Ramos (cell line): Measurements from ENCODE around the gene A3GALT2.

ENCODE experiments used
- in situ Hi-C: fragments of 300-500 bp; cut with MboI; formaldehyde crosslinking; loops from one replicate; pipeline ENCODE4 v1.14.3; 2022; ENCODE audit warnings: low sequenced_read_pairs; ENCODE audit not compliant: unreplicated experiment

Gene A3GALT2

GRCh38 chr1:33276573-33277298 is 44.2 kb downstream of the A3GALT2 start:
- in situ Hi-C loops = no loop called here

GRCh38 chr1:33275706-33276572 is 45.0 kb downstream of the A3GALT2 start:
- in situ Hi-C loops = no loop called here

GRCh38 chr1:33275195-33275594 is 45.7 kb downstream of the A3GALT2 start:
- in situ Hi-C loops = no loop called here

GRCh38 chr1:33274446-33274845 is 46.5 kb downstream of the A3GALT2 start:
- in situ Hi-C loops = no loop called here

GRCh38 chr1:33273961-33274371 is 46.9 kb downstream of the A3GALT2 start:
- in situ Hi-C loops = no loop called here

- in situ Hi-C loops = no loop called here
Measured at GRCh38 chr1:33273406-33273805, 47.5 kb downstream of the A3GALT2 start.

- in situ Hi-C loops = no loop called here
Measured at GRCh38 chr1:33272930-33273329, 48.0 kb downstream of the A3GALT2 start.

- in situ Hi-C loops = no loop called here
Measured at GRCh38 chr1:33272509-33272908, 48.4 kb downstream of the A3GALT2 start.

- in situ Hi-C loops = no loop called here
Measured at GRCh38 chr1:33271666-33272505, 49.0 kb downstream of the A3GALT2 start.

GRCh38 chr1:33270808-33271465 is 50.0 kb downstream of the A3GALT2 start:
- in situ Hi-C loops = no loop called here

- in situ Hi-C loops = no loop called here
Measured at GRCh38 chr1:33270379-33270778, 50.5 kb downstream of the A3GALT2 start.

GRCh38 chr1:33269621-33270020 is 51.3 kb downstream of the A3GALT2 start:
- in situ Hi-C loops = no loop called here

GRCh38 chr1:33268927-33269610 is 51.8 kb downstream of the A3GALT2 start:
- in situ Hi-C loops = no loop called here

- in situ Hi-C loops = no loop called here
Measured at GRCh38 chr1:33268457-33268856, 52.4 kb downstream of the A3GALT2 start.

- in situ Hi-C loops = no loop called here
Measured at GRCh38 chr1:33267468-33268205, 53.3 kb downstream of the A3GALT2 start.

GRCh38 chr1:33266766-33267165 is 54.1 kb downstream of the A3GALT2 start:
- in situ Hi-C loops = no loop called here

GRCh38 chr1:33265780-33266605 is 54.9 kb downstream of the A3GALT2 start:
- in situ Hi-C loops = no loop called here

- in situ Hi-C loops = no loop called here
Measured at GRCh38 chr1:33263890-33264504, 56.9 kb downstream of the A3GALT2 start.
